ACHN (cell line): ENCODE data around the gene CENPX.
A peak's percentile ranks its signal among the peaks of the same experiment; 100 is the strongest.
"Not testable (repeated sequence)": the region's sequence is repeated elsewhere in the genome, so short reads cannot be mapped to it uniquely, and the experiment has no call there.

ENCODE experiments used
- DNase-seq: peaks from one replicate; pipeline ENCODE4 v3.0.0-alpha.2; 2015
- in situ Hi-C: cut with HindIII; loops from 2 replicates; pipeline ENCODE4 v1.10.0; 2017; ENCODE audit warnings: low sequenced_read_pairs, low pct_ligation_motif_present, low pct_unique_long_range_greater_than_20kb

The CENPX gene

GRCh38 chr17:82045936-82046484 is 23.3 kb upstream of the CENPX start:
- no peak for DNase-seq
- in situ Hi-C loops = no loop called here

GRCh38 chr17:82043507-82043906 is 20.8 kb upstream of the CENPX start:
- in situ Hi-C loops = no loop called here
- DNase-seq = no peak

DNA sequence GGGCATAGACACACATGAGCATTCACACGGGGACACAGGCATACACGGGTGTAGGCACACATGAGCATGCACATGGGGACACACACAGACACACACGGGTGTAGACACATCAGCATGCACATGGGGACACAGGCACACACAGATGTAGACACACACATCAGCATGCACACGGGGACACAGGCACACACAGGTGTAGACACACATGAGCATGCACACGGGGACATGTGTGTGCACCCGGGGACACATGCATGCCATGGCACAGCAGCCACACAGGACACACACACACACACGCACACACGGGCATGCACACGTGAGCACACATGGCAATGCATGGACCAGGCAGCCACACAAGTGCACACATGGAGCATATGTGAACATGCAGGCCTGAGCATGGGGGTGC is 20.0 kb upstream of the CENPX start:
- in situ Hi-C loops = no loop called here
- DNase-seq = no peak

GRCh38 chr17:82041144-82041814 is 18.6 kb upstream of the CENPX start:
- in situ Hi-C loops = no loop called here
- no peak for DNase-seq

- no peak for DNase-seq
- in situ Hi-C loops = no loop called here
Observed at GRCh38 chr17:82039695-82040299, 17.1 kb upstream of the CENPX start.

DNA sequence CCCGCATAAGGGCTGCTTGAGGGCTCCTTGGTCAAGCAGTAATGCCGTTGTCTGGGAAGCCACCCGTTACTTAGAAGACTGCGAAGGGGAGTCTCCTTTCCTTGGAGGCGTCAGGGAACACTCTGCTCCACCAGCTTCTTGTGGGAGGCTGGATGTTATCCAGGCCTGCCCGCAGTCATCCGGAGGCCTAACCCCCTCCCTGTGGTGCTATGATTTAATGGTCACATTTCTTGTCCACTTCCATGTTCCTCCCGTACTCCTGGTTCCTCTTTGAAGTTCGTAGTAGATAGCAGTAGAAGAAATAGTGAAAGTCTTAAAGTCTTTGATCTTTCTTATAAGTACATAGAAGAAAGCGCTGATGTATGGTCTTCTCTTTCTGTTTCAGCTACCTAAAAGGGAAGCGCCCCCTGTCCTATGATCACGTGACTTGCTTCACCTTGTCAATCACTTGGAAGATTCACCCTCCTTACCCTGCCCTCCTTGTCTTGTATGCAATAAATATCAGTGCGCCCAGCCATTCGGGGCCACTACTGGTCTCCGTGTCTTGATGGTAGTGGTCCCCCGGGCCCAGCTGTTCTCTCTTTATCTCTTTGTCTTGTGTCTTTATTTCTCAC is 16.2 kb upstream of the CENPX start:
- DNase-seq, in situ Hi-C loops: not testable (repeated sequence)

GRCh38 chr17:82037889-82038195 is 15.2 kb upstream of the CENPX start:
- no peak for DNase-seq
- in situ Hi-C loops = no loop called here

- in situ Hi-C loops = no loop called here
- peak; percentile 97 for DNase-seq
Observed at GRCh38 chr17:82037092-82037888, 14.6 kb upstream of the CENPX start, which contains the start of gene DCXR. TSS of gene DCXR (minus strand) at chr17:82037697. CDS start at chr17:82037682, 15 bp downstream.

DNA sequence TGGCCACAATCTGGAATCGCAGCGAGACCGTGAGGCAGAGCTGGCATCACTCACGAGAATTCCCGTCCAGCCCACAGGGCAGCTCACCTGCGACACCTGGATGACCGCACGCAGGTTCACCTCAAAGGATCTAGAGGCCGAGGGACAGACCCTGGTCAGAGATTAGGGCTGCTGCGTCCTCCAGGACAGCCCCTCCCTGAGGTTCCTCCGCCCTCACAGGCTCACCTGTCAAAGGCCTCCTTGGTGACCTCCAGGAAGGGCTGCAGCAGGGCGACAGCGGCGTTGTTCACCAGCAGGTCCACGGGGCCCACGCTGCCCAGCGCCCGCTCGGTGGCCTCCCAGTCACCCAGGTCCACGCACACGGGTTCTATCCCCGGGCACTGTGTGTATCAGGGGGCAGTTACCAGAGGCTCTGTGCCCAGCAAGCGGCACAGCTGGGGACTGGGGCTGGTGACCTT is 14.0 kb upstream of the CENPX start:
- in situ Hi-C loops = no loop called here
- DNase-seq = no peak

DNA sequence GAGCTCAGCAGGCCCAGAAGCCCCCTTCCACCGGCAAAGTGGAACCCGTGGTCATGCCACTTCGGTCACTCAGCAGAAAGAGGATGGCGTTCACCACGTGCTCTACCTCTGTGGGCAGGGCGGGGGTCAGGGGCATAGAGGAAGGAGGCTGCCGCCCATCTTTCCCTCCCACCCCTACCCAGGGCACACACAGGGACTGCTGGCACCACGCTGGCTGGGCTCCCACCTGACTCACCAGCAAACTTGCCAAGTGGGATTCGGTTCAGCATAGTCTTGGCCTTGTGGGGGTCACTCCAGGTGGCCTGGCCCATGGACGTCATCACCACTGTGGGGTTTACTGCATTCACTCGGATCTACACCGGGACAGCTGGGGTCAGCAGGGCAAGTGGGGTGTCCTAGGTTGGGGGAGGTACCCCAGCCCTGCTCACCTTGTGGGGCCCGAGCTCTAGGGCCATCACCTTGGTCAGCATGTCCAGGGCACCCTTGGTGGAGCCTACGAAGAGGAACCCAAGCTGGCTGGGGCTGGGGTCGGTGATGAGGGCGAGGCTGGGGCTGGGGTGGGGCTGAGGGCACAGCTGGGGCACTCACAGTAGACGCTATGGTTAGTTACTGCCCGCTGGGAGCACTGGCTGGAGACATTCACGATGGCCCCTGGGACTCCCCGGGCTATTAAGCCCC is 13.4 kb upstream of the CENPX start:
- in situ Hi-C loops = no loop called here
- DNase-seq = no peak

DNA sequence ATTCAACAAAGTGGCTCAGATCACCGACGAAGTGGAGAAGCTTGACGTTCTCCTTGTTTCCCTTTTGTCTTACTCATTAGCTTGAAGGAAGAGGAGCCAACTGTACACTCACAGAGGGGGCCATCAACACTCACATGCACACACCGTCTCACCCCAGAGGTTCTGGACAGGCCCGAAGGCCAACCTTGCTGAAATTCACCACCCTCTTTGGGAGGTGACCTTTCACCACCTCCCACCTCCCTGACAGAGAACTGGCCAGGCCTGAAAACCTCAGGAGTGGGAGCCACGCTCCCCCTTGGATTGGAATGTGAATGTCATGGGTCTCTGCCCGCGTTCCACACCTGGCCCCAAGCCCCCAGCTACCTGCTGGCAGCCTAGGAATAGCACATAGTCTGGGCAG is 12.8 kb upstream of the CENPX start:
- DNase-seq = no peak
- in situ Hi-C loops = no loop called here

- no peak for DNase-seq
- in situ Hi-C loops = no loop called here
Observed at GRCh38 chr17:82034371-82035011, 11.8 kb upstream of the CENPX start.

- no peak for DNase-seq
- in situ Hi-C loops = no loop called here
Observed at GRCh38 chr17:82033359-82034085, 10.8 kb upstream of the CENPX start.

- in situ Hi-C loops = no loop called here
Observed at GRCh38 chr17:82031885-82032627, 9.4 kb upstream of the CENPX start.

DNA sequence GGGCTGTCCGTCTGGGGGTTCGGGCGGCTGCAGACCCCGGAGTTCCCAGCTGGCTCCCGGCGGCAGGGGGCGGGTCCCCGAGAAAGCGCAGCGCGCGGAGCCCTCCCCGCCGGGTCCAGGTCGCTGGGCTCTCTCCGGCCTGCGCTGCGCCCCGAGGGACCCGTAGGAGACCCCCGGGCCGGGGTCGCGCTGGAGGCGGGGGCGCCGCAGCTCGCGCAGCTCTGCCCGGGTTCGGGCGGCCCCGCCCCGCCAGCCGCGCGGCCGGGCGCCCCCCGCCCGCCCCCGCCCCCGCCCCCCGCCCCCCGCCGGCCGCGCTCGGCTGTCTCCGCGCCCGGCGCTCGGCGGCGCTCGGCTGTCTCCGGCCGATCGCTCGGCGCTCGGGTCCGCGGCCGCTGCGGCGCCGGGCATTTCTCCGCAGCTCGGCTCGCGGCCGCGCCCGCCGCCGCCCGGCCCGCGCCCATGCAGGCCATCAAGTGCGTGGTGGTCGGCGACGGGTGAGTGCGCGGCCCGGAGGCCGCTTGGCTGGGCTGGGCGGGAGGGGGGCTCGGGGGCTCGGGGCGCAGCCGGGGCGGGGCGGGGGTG is 8.7 kb upstream of the CENPX start, which contains the start of gene RAC3:
Gene RAC3 (plus strand): TSS at position 376 of the 582 bp plus-strand sequence. CDS start 84 bp downstream, at position 460.
- peak; percentile 54 for DNase-seq
- in situ Hi-C loops = no loop called here

More at GRCh38 chr17:82031885-82032627, 9.4 kb upstream of the CENPX start:
- DNase-seq = no peak
